OCI-LY7 (cell line): ENCODE data around the gene LCP2. TPM values are rescaled to one million over a fixed set of nuclear protein-coding genes. Genes with fewer than 3 reads are reported as not detected.
"Not testable (repeated sequence)": the region's sequence is repeated elsewhere in the genome, so short reads cannot be mapped to it uniquely, and the experiment has no call there.

Experiments used
- BruUV-seq: library from RNA; stranded (reverse); fragments of 400-500 nt; replicated peaks from 2 replicates; lab custom pipeline; 2021; lab: Mats Ljungman, UMichigan
- CTCF ChIA-PET: fragments of 300-600 bp; sonication (Branson Sonifier 250); formaldehyde crosslinking; loops from one replicate; lab custom pipeline; 2022; ENCODE audit warnings: antibody characterized with exemption; ENCODE audit not compliant: unreplicated experiment; lab: Charles Lee
- POLR2A ChIA-PET: fragments of 300-600 bp; sonication (Branson Sonifier 250); formaldehyde crosslinking; loops from one replicate; lab custom pipeline; 2022; ENCODE audit warnings: antibody characterized with exemption; lab: Charles Lee
- DNase-seq: peaks from one replicate; pipeline ENCODE4 v3.0.0-alpha.2; 2015; ENCODE audit warnings: low spot score
- H2AFZ ChIP-seq: fragments of 200-600 bp; sonication (generic), shearing (Covaris generic); 2 replicates; pipeline ENCODE4 v1.6.1; 2014; ENCODE audit warnings: mild to moderate bottlenecking, antibody characterized with exemption, low read length, moderate library complexity
- H3K27ac ChIP-seq: fragments of 200-600 bp; sonication (generic); 2 replicates; pipeline ENCODE4 v1.5.1; 2014; ENCODE audit warnings: mixed run types, low read depth, mild to moderate bottlenecking, moderate library complexity, low read length, inconsistent platforms; ENCODE audit not compliant: poor library complexity, severe bottlenecking
- H3K36me3 ChIP-seq: fragments of 200-600 bp; sonication (generic); 2 replicates; pipeline ENCODE4 v1.6.1; 2014; ENCODE audit warnings: mild to moderate bottlenecking, antibody characterized with exemption, low read length, moderate library complexity, mixed read lengths; ENCODE audit not compliant: insufficient read depth
- H3K4me1 ChIP-seq: fragments of 200-600 bp; sonication (generic); 2 replicates; pipeline ENCODE4 v1.5.1; 2014; ENCODE audit warnings: mild to moderate bottlenecking, low read length; ENCODE audit not compliant: insufficient read depth, poor library complexity, severe bottlenecking
- H3K4me2 ChIP-seq: fragments of 200-600 bp; sonication (generic); 2 replicates; pipeline ENCODE4 v1.6.1; 2014; ENCODE audit warnings: mild to moderate bottlenecking, low read length
- H3K4me3 ChIP-seq: fragments of 200-600 bp; sonication (generic); 2 replicates; pipeline ENCODE4 v1.5.1; 2014; ENCODE audit warnings: mild to moderate bottlenecking, low read depth, low read length; ENCODE audit not compliant: poor library complexity, severe bottlenecking
- H3K79me2 ChIP-seq: fragments of 200-600 bp; sonication (generic); 2 replicates; pipeline ENCODE4 v1.6.1; 2016; ENCODE audit warnings: low read depth, mild to moderate bottlenecking, low read length, moderate library complexity, mixed read lengths; ENCODE audit not compliant: insufficient read depth
- H3K9me2 ChIP-seq: fragments of 200-600 bp; sonication (generic); 2 replicates; pipeline ENCODE4 v1.6.1; 2016; ENCODE audit warnings: mild to moderate bottlenecking, low read length, mixed read lengths; ENCODE audit not compliant: insufficient read depth
- H3K9me3 ChIP-seq: fragments of 200-600 bp; sonication (generic); 2 replicates; pipeline ENCODE4 v1.6.1; 2014; ENCODE audit warnings: mild to moderate bottlenecking, mixed run types, low read length, mixed read lengths
- H4K20me1 ChIP-seq: fragments of 200-600 bp; sonication (generic); 2 replicates; pipeline ENCODE4 v1.6.1; 2014; ENCODE audit warnings: mild to moderate bottlenecking, antibody characterized with exemption, low read length, moderate library complexity, mixed read lengths; ENCODE audit not compliant: insufficient read depth
- CTCF ChIP-seq: fragments of 200-600 bp; sonication (generic); conservative IDR thresholded peaks from 2 replicates; pipeline ENCODE4 v1.5.1; 2014; ENCODE audit warnings: mild to moderate bottlenecking, antibody characterized with exemption, low read length, moderate library complexity, mixed read lengths
- EZH2phosphoT487 ChIP-seq: fragments of 200-600 bp; sonication (generic); IDR thresholded peaks from 2 replicates; pipeline ENCODE4 v1.6.1; 2018; ENCODE audit warnings: low read depth, borderline replicate concordance, mild to moderate bottlenecking, mixed run types, antibody characterized with exemption, low read length, moderate library complexity, mixed read lengths
- intact Hi-C: fragments of 100-400 bp; cut with micrococcal nuclease; formaldehyde crosslinking; loops from one replicate; pipeline ENCODE4 v1.10.0; 2022; ENCODE audit not compliant: unreplicated experiment
- total RNA-seq, 2 experiments: library from RNA; depleted of rRNA in 1 of 2; stranded (reverse); fragments of >200 nt in 1 of 2; shearing (Covaris generic) in 1 of 2; gene quantifications; 2 replicates each; pipeline ENCODE4 v1.2.3, GENCODE V29; 2014 to 2022

LCP2 gene
- total RNA-seq, 2 experiments from 2014 or later, result 2.6 TPM; not detected in 1

DNA sequence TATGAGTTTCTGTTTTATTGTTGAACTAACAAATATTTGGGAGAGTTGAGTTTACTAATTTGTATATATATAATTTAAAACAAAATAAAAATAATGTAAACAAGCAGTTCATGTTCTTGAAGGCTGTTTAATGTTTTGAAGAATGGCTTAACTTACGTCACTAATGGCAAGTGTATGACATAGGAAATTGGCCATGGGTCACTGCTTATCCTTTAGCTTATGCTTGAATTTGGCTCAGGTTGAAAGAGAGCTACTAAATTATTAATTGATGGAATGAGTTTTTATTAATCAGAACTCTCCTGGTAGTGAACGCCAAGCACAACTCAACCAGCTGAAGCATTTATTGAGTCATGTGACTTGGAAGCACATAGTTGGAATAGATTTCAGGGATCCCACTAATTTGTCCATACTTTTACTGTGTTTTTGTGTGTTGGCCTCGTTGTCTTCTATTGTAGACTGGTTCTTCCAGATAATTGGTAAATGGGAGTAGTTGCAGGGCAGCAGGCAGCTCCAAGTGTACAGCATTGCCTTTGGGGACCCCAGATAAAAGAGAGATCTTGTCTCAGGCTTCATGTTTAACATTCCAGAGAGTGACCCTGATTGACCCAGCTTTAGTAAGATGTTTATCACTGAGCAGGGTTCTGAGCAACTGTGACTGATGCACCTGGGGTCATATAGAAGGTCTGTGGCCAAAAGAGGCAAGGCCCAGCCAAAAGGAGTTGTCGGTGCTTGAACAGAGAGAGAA is 51.3 kb downstream of the LCP2 start:
- no peak for TF ChIP-seq EZH2phosphoT487
- TF ChIP-seq CTCF, result no peak
- no peak overlapping the region for H3K4me3 ChIP-seq
- POLR2A ChIA-PET, result interaction anchor here (0.5 to 1.2 kb wide), 4 partner anchors 13 to 211 kb away, joined by 3 to 5 read pairs (median 4); no protein-coding TSS in a partner anchor
- H3K79me2 ChIP-seq, result no peaks in the 10 kb centered on the region
- no peak overlapping the region for H3K4me2 ChIP-seq
- H3K9me3 ChIP-seq, result no peaks in the 10 kb centered on the region
- no peak for DNase-seq
- H2AFZ ChIP-seq, result no peak overlapping the region
- intact Hi-C loops, result no loop called here
- H4K20me1 ChIP-seq, result no peaks in the 10 kb centered on the region
- no peaks in the 10 kb centered on the region for H3K9me2 ChIP-seq
- no peaks in the 10 kb centered on the region for H3K36me3 ChIP-seq
- no peaks in the 10 kb centered on the region for H3K4me1 ChIP-seq
- BruUV-seq, result no TSS peak
- no peak overlapping the region for H3K27ac ChIP-seq
- CTCF ChIA-PET, result interaction anchor here (0.8 kb wide), 1 partner anchor 7 kb away, joined by 3 read pairs; no protein-coding TSS in a partner anchor

- H3K9me3 ChIP-seq, H3K27ac ChIP-seq, H3K36me3 ChIP-seq, H2AFZ ChIP-seq, H3K9me2 ChIP-seq, H3K4me2 ChIP-seq, H3K4me3 ChIP-seq, DNase-seq, H4K20me1 ChIP-seq, intact Hi-C loops, H3K4me1 ChIP-seq, H3K79me2 ChIP-seq, BruUV-seq, CTCF ChIA-PET: not testable (repeated sequence)
- POLR2A ChIA-PET, result interaction anchor here (1.2 kb wide), 1 partner anchor 15 kb away, joined by 3 read pairs; no protein-coding TSS in a partner anchor
Measured at GRCh38 chr5:170245436-170245835, 52.1 kb downstream of the LCP2 start.

DNA sequence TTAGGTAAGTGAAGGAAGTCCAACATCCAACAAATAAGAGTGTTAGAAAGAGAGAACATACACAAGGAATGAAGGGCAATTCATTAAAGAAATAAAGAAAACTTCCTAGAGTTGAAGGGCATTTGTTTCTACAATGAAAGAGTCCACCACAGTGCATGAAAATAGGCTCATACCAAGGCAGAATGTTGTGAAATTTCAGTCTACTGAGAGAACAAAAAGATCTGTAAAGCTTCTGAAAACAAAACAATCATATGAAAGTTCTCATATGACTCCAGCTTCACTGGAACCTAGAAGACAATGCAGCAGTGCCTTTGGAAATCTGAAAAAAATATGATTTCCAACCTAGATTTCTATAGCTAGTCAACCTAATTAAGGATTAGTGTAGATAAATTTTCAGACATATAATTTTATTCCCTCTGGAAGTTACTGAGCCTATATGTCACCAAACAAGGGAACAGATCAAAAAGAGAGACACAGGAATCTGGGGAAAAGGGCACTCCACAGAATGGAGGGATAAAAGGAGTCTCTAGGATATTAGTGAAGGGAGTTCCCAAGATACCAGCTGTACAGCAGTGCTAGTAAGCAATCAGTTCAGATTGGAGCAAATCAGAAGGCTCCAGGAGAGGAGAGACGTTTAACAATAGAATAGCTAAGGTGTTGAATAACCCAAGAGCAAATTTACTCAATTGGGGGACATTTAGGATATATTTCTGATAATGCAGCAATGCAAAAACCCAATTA is 59.0 kb downstream of the LCP2 start:
- Histone ChIP-seq H2AFZ (no peak overlapping the region), H3K4me1 (no peaks in the 10 kb centered on the region), H3K9me3 (no peaks in the 10 kb centered on the region), H3K27ac (no peak overlapping the region), H3K36me3 (no peaks in the 10 kb centered on the region), H4K20me1 (no peaks in the 10 kb centered on the region), H3K9me2 (no peaks in the 10 kb centered on the region), H3K79me2 (no peaks in the 10 kb centered on the region), H3K4me3 (no peak overlapping the region), H3K4me2 (no peak overlapping the region)
- TF ChIP-seq CTCF (no peak), EZH2phosphoT487 (no peak)
- DNase-seq, result no peak
- ChIA-PET POLR2A (interaction anchor here (0.6 to 0.8 kb wide), 3 partner anchors 12 to 17 kb away, joined by 3 read pairs; no protein-coding TSS in a partner anchor), CTCF (interaction anchor here (0.8 kb wide), 1 partner anchor 8 kb away, joined by 3 read pairs; no protein-coding TSS in a partner anchor)
- intact Hi-C loops, result no loop called here
- no TSS peak for BruUV-seq
